Subcutaneous abdominal adipose tissue (tissue), 5 donors: ENCODE data around the gene RACK1.
A peak's percentile ranks its signal among the peaks of the same experiment; 100 is the strongest.
"Not testable (repeated sequence)": the region's sequence is repeated elsewhere in the genome, so short reads cannot be mapped to it uniquely, and the experiment has no call there.

Experiments
- H3K27ac ChIP-seq: one replicate; pipeline ENCODE4 v1.7.0; 2013; ENCODE audit warnings: low read depth, mild to moderate bottlenecking, inconsistent platforms, low read length, moderate library complexity
- H3K27me3 ChIP-seq, 5 donors: one replicate each; pipeline ENCODE4 v1.7.0; 2013; ENCODE audit warnings: low read length in 5 of 5, inconsistent platforms in 1 of 5; ENCODE audit not compliant: control insufficient read depth in 5 of 5, insufficient read depth in 4 of 5
- H3K36me3 ChIP-seq, 5 donors: one replicate each; pipeline ENCODE4 v1.7.0; 2013; ENCODE audit warnings: low read length in 5 of 5; ENCODE audit not compliant: control insufficient read depth in 5 of 5, insufficient read depth in 5 of 5
- H3K4me1 ChIP-seq, 5 donors: one replicate each; pipeline ENCODE4 v1.7.0; 2013; ENCODE audit warnings: low read length in 5 of 5, mild to moderate bottlenecking in 3 of 5, moderate library complexity in 1 of 5; ENCODE audit not compliant: control insufficient read depth in 5 of 5, insufficient read depth in 5 of 5
- H3K4me3 ChIP-seq, 5 donors: one replicate each; pipeline ENCODE4 v1.7.0; 2013; ENCODE audit warnings: low read length in 5 of 5, low read depth in 1 of 5
- H3K9ac ChIP-seq, 5 donors: one replicate each; pipeline ENCODE4 v1.7.0; 2013; ENCODE audit warnings: low read length in 5 of 5, mild to moderate bottlenecking in 4 of 5, moderate library complexity in 3 of 5
- H3K9me3 ChIP-seq, 5 donors: one replicate each; pipeline ENCODE4 v1.7.0; 2013; ENCODE audit warnings: low read length in 5 of 5; ENCODE audit not compliant: control insufficient read depth in 5 of 5
- donor health status: healthy.
- donor health status: healthy.
- donor health status: healthy.
- donor health status: healthy.
- donor health status: healthy.

RACK1 gene

DNA sequence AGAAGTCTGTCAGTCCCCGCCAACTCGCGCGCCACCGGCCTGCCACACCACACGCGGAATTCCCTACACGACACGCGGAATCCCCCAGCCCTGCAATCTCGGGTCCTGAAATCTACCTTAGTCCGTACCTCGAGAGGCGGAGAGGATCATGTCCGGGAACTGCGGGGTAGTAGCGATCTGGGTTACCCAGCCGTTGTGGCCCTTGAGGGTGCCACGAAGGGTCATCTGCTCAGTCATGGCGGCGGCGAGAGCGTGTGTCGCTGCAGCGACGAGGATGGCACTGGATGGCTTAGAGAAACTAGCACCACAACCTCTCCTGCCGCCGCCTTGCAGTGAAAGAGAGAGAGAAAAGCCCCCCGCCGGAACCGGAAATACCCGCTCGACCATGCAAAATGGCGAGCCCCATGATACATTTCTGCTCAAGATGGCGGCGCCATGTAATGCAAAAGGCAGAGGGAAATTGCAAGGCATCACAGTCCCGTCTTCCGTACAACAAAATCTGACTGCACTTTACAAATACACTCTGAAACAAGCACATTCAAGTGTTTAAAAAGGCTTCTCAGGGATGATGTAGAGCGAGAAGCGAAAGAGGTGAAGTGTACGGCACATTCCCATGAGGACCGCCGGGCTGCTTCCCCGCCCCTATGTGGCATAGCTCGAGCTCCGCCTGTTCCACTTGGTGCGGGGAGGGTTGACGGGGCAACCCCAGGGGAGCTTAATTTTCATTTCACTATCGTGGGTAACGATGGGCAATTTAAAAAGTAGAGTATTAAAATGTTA, at the start of gene RACK1:
TSS of gene RACK1 (minus strand) at position 343 of the 780 bp plus-strand sequence. CDS start at position 237, 106 bp downstream.
- Histone ChIP-seq H3K27ac (peak within 1 kb of the TSS; percentile 99), H3K27me3 (no peaks in the 10 kb centered on the region), H3K9ac (peak within 1 kb of the TSS; percentile 82 to 100 (median 93)), H3K9me3 (no peaks in the 10 kb centered on the region), H3K36me3 (peaks cover 0 to 35% (median 29%) of the 10 kb centered on the region in 5 donors), H3K4me1 (peaks cover 18 to 64% (median 56%) of the 10 kb centered on the region in 5 donors), H3K4me3 (peak within 1 kb of the TSS; percentile 89 to 100 (median 99))

DNA sequence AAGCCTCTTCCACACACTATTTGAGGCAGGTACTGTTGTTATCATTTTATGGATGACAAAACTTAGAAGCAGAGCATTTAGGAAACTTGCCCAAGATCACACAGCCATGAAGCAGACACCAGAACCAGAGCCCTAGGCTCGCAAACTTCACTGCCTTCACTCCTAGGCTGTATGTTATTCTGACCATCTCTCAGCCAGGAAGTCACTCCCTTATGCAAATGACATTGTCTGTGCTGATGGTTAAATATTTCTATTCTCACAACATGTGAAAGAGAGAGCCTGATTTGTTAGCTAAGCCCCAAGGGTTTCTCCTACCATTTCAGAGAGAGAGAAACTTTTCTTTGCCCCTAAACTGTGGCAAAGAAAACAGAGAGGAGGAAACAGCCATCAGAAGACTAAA, 43.6 kb upstream of the RACK1 start:
- not testable (repeated sequence) for H3K9ac ChIP-seq, H3K27me3 ChIP-seq, H3K27ac ChIP-seq, H3K4me3 ChIP-seq, H3K4me1 ChIP-seq, H3K36me3 ChIP-seq, H3K9me3 ChIP-seq

DNA sequence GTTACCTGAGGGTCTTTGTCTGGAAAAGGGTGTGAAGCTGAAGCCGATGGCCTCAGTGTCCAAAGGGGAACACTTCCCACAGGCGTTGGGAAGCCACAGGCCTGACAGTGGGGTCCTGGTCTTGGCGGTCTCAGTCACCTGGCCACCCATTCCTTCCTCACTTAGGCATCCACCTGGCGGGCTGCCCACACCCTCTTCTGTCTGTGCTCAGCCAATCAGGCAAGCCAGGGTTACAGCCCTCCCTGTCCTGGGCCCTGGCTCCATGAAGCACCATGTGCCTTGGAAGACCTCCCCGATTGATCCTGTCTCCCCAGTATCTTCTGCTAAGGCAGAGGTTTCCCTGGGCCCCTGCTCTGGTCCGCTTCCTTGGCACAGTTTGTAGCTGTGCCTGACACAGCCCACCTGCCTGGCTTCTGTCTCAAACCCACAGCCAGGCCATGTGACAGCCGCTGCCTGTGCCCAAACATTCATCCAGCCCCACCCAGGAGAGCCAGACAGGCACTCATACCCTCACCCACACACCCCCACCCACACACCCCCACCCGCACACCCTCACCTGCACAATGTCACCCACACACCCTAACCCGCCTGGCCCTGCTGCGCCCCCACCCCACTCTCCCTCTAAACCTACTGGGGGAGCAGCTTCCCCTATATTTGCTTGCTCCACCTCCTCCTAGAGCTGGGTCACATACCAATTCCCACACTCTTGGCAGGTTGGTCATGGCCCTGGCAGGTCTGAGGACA, 42.4 kb upstream of the RACK1 start:
- H3K4me3 ChIP-seq, H3K9ac ChIP-seq, H3K36me3 ChIP-seq, H3K27ac ChIP-seq, H3K4me1 ChIP-seq, H3K27me3 ChIP-seq, H3K9me3 ChIP-seq: not testable (repeated sequence)

DNA sequence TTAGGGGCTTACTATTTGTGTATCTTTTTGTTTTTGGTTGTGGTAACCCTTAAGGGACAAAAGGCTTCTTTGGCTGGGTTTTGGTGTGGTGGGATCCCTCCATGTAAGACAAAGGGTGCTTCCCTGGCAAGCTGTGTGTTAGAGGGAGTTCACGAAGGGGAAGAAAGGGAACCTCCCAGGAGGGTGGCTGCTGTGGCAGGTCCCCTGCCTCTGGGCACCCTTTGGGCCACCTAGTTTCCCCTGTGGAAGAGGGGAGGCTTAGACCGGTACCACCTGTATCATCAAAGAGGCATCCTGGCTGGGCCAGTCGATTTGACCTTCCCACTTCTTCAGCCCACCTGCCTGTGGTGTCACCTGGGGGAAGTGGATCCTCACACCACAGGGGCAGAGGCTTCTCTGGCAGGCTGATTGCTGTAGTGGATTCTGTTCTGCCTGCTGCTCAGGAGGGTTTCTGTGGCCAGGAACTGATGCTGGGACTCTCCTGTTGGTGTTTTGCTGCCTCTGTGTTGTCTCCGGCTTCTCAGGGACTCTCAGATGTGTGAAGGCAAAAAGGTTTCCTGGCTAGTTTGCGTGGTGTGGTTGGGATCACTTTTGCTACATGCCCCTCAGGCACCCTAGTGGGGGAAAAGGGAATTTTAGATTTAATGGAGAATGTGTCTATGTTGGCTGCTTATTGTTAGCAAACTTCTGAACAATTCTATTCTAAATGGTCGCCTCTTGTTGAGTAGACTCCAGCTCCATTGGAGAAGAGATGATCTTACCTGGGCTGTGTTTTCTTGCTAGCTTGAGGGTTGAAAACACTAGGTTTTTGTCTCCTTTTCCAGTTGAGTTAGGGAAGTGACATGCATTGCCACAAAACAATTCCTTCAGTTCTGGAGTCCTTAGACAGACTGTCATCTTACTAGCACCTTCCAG, 40.4 kb upstream of the RACK1 start:
- not testable (repeated sequence) for H3K4me1 ChIP-seq, H3K36me3 ChIP-seq, H3K27me3 ChIP-seq, H3K4me3 ChIP-seq, H3K9me3 ChIP-seq, H3K9ac ChIP-seq, H3K27ac ChIP-seq

DNA sequence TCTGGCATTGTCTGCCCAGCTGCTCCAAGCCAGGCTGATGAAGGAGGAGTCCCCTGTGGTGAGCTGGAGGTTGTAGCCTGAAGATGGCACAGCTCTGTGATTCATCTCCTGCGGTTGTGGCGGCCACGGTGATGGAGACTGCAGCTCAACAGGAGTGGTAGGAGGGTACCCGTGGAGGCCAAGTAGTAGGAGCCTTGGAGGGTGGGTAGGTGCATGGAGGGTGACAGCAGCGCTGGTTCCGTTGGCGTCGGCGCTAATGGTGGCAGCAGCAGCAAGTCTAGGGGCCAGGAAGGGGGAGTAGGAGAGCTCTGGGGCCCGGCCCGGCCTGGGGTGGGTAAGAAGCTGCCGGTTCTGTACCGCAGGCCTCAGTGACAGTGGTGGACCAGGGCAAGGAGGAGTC, 39.6 kb upstream of the RACK1 start:
- H3K9ac ChIP-seq, result no peak overlapping the region
- no peaks in the 10 kb centered on the region for H3K36me3 ChIP-seq
- no peaks in the 10 kb centered on the region for H3K27me3 ChIP-seq
- H3K9me3 ChIP-seq, result no peaks in the 10 kb centered on the region
- no peak overlapping the region for H3K4me3 ChIP-seq
- H3K27ac ChIP-seq, result no peak overlapping the region
- H3K4me1 ChIP-seq, result no peaks in the 10 kb centered on the region

DNA sequence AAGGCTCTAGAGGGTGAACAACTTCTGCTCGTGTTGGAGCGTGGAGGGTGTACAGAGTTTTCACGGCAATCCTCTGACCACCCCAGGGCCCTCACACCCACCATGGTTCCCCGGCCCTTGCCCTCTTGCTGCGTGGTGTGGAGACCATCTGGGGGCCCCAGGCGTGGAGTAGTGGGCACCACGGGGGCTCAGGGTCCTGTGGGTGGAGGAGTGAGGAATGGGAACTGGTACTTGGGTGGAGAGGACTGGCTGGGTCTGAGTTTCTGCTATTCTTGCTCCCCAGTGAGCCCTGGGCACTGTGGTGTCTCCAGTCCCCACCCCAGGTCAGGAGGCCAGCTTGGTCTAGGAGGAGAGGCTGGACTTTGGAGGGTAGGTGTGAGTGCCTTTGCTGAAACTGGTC, 39.2 kb upstream of the RACK1 start:
- no peaks in the 10 kb centered on the region for H3K9me3 ChIP-seq
- H3K4me3 ChIP-seq, result no peak overlapping the region
- H3K27ac ChIP-seq, result no peak overlapping the region
- no peaks in the 10 kb centered on the region for H3K4me1 ChIP-seq
- H3K36me3 ChIP-seq, result no peaks in the 10 kb centered on the region
- no peak overlapping the region for H3K9ac ChIP-seq
- no peaks in the 10 kb centered on the region for H3K27me3 ChIP-seq

DNA sequence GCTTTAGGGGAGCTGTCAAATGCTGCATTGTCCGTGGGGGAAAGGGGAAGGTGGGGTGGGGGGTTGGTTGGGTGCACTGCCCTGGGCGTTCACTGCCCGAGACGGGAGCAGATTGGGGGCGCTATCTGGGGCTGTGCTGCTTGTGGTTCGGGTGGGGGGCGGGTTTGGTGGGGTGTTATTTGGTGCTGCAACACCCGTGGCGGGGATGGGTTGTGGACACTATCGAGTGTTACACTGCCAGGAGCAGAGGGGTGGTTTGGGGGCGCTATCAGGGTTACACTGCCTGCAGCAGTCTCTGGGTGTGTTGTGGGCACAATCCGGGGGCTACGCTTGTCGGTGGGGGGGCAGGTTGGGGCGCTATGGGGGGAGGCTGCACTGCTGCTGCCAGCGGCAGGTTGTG, 38.7 kb upstream of the RACK1 start:
- H3K4me1 ChIP-seq, H3K36me3 ChIP-seq, H3K9ac ChIP-seq, H3K27ac ChIP-seq, H3K9me3 ChIP-seq, H3K27me3 ChIP-seq, H3K4me3 ChIP-seq: not testable (repeated sequence)

DNA sequence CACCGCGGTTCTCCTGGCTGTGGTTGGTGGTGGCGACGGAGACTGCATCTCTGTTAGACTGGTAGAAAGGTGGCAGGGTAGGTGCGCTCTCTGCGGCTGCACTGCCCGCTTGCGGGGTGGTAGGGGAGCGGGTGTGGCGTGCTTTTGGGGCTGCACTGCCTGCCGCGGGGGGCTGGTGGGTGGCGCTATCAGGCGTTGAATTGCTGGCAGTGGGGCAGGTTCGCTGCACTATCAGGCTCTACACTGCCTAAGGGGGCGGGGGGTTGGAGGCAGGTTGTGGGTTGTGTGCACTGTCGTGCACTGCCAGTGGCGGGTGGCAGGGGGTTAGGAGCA, 38.2 kb upstream of the RACK1 start:
- Histone ChIP-seq H3K27me3 (no peaks in the 10 kb centered on the region), H3K4me1 (no peaks in the 10 kb centered on the region), H3K9me3 (no peaks in the 10 kb centered on the region), H3K36me3 (no peaks in the 10 kb centered on the region), H3K27ac (no peak overlapping the region), H3K4me3 (no peak overlapping the region), H3K9ac (no peak overlapping the region)

DNA sequence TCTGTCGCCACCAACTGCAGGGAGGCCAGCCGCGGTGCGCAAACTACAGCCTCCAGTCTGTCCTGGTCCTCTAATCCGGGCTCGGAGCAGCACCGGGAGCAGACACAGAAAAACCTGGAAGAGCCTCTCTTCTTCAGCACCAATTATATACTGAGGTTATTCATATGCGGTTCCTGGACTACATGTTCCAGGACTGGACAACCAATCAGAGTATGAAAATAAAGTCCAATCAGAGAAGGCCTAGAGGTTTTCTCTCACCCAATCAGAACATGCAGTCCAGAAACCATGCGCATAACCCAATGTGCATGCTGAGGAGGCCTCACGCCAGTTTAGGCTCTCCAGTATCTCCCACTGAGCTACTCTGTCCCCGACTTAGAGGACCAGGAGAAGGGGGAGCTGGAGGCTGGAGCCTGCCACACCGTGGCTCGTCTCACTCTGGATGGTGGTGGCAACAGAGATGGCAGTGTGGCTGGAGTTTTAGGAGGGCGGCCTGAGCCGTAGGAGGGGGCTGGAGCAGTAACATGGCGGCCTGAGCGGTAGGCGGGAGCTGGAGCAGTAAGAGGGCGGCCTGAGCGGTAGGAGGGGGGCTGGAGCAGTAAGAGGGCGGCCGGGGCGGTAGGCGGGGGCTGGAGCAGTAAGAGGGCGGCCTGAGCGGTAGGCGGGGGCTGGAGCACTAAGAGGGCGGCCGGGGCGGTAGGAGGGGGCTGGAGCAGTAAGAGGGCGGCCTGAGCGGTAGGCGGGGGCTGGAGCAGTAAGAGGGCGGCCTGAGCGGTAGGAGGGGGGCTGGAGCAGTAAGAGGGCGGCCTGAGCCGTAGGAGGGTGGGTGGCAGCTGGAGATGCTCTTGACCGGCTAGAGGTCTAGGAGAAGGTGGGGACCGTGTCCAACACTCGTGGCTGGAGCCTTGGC, 37.6 kb upstream of the RACK1 start:
- no peak overlapping the region for H3K9ac ChIP-seq
- no peak overlapping the region for H3K27ac ChIP-seq
- H3K36me3 ChIP-seq, result no peaks in the 10 kb centered on the region
- H3K9me3 ChIP-seq, result no peaks in the 10 kb centered on the region
- H3K4me3 ChIP-seq, result no peak overlapping the region
- H3K27me3 ChIP-seq, result no peaks in the 10 kb centered on the region
- no peaks in the 10 kb centered on the region for H3K4me1 ChIP-seq
